Forelimb muscle (tissue), 1 donor: Measurements from ENCODE around the gene TACC2. TPM values are rescaled to one million over a fixed set of nuclear protein-coding genes. Genes with fewer than 3 reads are reported as not detected.

Experiments used
- DNase-seq: peaks from one replicate; pipeline ENCODE4 v3.0.0-alpha.2; 2013; ENCODE audit warnings: low read depth
- polyA plus RNA-seq: library from polyadenylated mRNA; unstranded; fragments of 120-200 nt; gene quantifications from one replicate; pipeline ENCODE4 v1.2.1, GENCODE V29; 2013; ENCODE audit not compliant: insufficient read length

Gene TACC2
- polyA plus RNA-seq, 1 donor = 122 TPM

- no peak for DNase-seq
Measured at GRCh38 chr10:122124342-122124741, 135.4 kb downstream of the TACC2 start.

- no peak for DNase-seq
Measured at GRCh38 chr10:122124808-122125207, 135.8 kb downstream of the TACC2 start.

GRCh38 chr10:122126763-122127659 is 138.0 kb downstream of the TACC2 start:
- no peak for DNase-seq

- no peak for DNase-seq
Measured at GRCh38 chr10:122127943-122128342, 139.0 kb downstream of the TACC2 start.

GRCh38 chr10:122128357-122128756 is 139.4 kb downstream of the TACC2 start:
- DNase-seq = no peak

GRCh38 chr10:122130474-122131110 is 141.6 kb downstream of the TACC2 start:
- no peak for DNase-seq

GRCh38 chr10:122132331-122132755 is 143.4 kb downstream of the TACC2 start:
- no peak for DNase-seq

- no peak for DNase-seq
Measured at GRCh38 chr10:122132882-122133565, 144.1 kb downstream of the TACC2 start.

GRCh38 chr10:122135251-122136025 is 146.5 kb downstream of the TACC2 start:
- no peak for DNase-seq

GRCh38 chr10:122138831-122139625 is 150.1 kb downstream of the TACC2 start:
- no peak for DNase-seq

- DNase-seq = no peak
Measured at GRCh38 chr10:122139627-122140170, 150.7 kb downstream of the TACC2 start.

- no peak for DNase-seq
Measured at GRCh38 chr10:122140461-122140902, 151.5 kb downstream of the TACC2 start.

GRCh38 chr10:122140941-122141623 is 152.1 kb downstream of the TACC2 start:
- DNase-seq = no peak

- DNase-seq = no peak
Measured at GRCh38 chr10:122141821-122142640, 153.1 kb downstream of the TACC2 start.

- DNase-seq = no peak
Measured at GRCh38 chr10:122142641-122143237, 153.8 kb downstream of the TACC2 start.

GRCh38 chr10:122143238-122143841 is 154.4 kb downstream of the TACC2 start:
- no peak for DNase-seq

- DNase-seq = no peak
Measured at GRCh38 chr10:122144199-122144598, 155.2 kb downstream of the TACC2 start.

GRCh38 chr10:122145113-122145512 is 156.2 kb downstream of the TACC2 start:
- no peak for DNase-seq
